HG03521 (cell line): ENCODE measurements around the gene KDM6A.
A peak's percentile ranks its signal among the peaks of the same experiment; 100 is the strongest.
"Not testable (repeated sequence)": the region's sequence is repeated elsewhere in the genome, so short reads cannot be mapped to it uniquely, and the experiment has no call there.

Experiments
- ATAC-seq: cut with Tn5 transposase; IDR thresholded peaks from one replicate; pipeline ENCODE4 v1.9.1; 2021; ENCODE audit warnings: mild to moderate bottlenecking, moderate library complexity; ENCODE audit not compliant: unreplicated experiment

The KDM6A gene

GRCh38 chrX:45068569-45068968, 195.6 kb downstream of the KDM6A start:
- no peak for ATAC-seq

GRCh38 chrX:45070116-45071007, 197.4 kb downstream of the KDM6A start:
- ATAC-seq: no peak

- ATAC-seq: not testable (repeated sequence)
These were observed 200.0 kb downstream of the KDM6A start for GRCh38 chrX:45073011-45073410.

GRCh38 chrX:45077748-45078424, 204.9 kb downstream of the KDM6A start:
- peak; percentile 64 for ATAC-seq

- ATAC-seq: no peak
These were observed 210.3 kb downstream of the KDM6A start for GRCh38 chrX:45083314-45083713.

GRCh38 chrX:45110494-45110893, 237.5 kb downstream of the KDM6A start:
- ATAC-seq: no peak

GRCh38 chrX:45126158-45126557, 253.2 kb downstream of the KDM6A start:
- no peak for ATAC-seq

GRCh38 chrX:45128896-45129454, 256.0 kb downstream of the KDM6A start:
- ATAC-seq: no peak

- ATAC-seq: no peak
These were observed 260.5 kb downstream of the KDM6A start for GRCh38 chrX:45133465-45133864.

- no peak for ATAC-seq
These were observed 261.3 kb downstream of the KDM6A start for GRCh38 chrX:45134315-45134731.

GRCh38 chrX:45134775-45135174, 261.8 kb downstream of the KDM6A start:
- no peak for ATAC-seq

- ATAC-seq: not testable (repeated sequence)
These were observed 262.5 kb downstream of the KDM6A start for GRCh38 chrX:45135391-45136075.

GRCh38 chrX:45137531-45137930, 264.5 kb downstream of the KDM6A start:
- no peak for ATAC-seq

- no peak for ATAC-seq
These were observed 265.5 kb downstream of the KDM6A start for GRCh38 chrX:45138525-45138924.

- ATAC-seq: no peak
These were observed 267.8 kb downstream of the KDM6A start for GRCh38 chrX:45140812-45141211.

- no peak for ATAC-seq
These were observed 269.2 kb downstream of the KDM6A start for GRCh38 chrX:45142185-45142584.

- no peak for ATAC-seq
These were observed 270.5 kb downstream of the KDM6A start for GRCh38 chrX:45143455-45143854.

- ATAC-seq: no peak
These were observed 272.7 kb downstream of the KDM6A start for GRCh38 chrX:45145492-45146215.

GRCh38 chrX:45150821-45151220, 277.8 kb downstream of the KDM6A start:
- no peak for ATAC-seq

- no peak for ATAC-seq
These were observed 281.0 kb downstream of the KDM6A start for GRCh38 chrX:45154033-45154360.

GRCh38 chrX:45154462-45154861, 281.5 kb downstream of the KDM6A start:
- no peak for ATAC-seq
